ENCODE results near the gene CNTNAP2.

- TF ChIP-seq CTCF (IDR thresholded peaks at IDR 0.05) (no peak), POLR2A (IDR thresholded peaks at IDR 0.05) (no peak), EP300 (IDR thresholded peaks at IDR 0.05) (no peak)
Measured at GRCh38 chr7:147912946-147913638, 1796.5 kb downstream of the CNTNAP2 start.
